NCI-H345 (cell line): ENCODE results near the gene ZNF341.

Experiments
- DNase-seq: peaks from one replicate; lab custom pipeline; 2025; lab: John Stamatoyannopoulos, UW

Gene ZNF341

DNA sequence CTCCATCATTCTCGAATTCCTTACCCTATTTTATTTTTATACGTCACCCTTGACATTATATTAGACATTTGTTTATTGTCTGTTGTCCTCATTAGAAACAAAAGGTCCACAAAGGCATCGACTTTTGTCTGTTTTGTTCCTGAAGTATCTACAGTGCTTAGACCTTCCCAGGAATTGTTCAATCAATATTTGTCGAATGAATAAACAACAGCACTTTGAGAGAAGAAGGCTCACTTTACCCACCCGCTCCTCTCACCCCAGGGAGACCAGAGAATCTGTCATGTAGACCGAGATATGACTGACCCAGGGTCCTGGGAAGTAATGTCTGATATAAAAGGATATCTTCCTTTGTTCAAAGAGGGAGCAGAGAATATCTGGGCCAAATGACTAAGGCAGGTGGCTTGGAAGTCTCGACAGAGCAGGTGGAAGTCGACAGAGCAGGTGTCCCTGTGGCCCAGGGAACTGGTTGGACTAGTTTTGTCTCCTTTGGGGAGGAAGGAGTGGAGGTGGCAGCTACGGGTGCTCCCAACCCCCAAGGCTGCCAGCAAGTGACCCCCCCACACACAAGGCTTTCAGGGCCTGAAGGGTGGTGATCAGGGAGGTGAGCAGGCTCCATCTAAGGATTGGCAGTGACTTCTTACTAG lies 64.6 kb downstream of the ZNF341 start:
- DNase-seq, result peak; percentile 94

DNA sequence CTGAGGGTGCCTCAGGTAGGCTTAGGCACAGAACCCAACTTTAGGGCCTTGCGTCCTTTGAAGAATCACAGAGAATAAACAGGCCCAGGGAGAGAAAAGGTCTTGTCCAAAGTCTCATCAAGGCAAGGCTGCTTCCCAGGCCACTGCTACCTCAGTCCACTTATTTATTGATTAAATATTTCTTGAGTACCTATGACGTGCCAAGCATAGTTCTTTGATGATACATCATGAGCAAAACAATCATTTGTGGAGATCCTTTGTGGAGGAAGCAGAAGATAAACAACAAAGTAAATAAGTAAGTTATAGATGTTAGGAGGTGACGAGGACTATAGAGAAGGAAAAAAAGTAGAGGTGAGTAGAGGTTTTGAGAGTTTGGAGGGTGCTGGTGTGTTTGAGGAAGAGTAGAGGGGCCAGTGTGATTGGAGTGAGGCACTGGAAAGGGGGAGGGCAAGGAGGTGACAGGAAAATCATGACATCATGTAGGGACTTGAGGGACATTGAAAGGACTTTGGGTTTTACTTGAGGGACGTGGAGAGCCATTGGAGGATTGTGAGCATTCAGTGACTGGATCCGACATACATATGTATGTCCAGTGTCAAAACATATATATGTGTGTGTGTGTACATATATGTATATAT lies 65.2 kb downstream of the ZNF341 start:
- DNase-seq, result no peak

DNA sequence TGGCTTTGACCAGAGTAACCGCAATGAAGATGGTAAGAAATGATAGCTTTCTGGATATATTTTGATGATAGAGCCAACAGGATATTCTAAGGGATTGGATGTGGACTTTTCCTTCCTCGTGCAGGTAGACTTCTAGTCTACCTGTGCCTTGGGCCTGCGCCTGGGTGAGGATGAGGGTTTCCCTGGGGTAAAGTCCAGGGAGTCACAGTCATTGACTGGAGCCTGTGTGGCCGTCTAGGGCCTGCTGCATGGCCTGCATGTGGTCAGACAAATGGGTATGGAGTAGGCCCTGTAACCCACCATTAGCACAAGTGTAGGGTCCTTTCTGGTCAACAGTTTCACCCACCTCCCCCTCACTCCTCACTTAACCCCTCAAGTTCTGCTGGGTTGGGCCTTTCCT lies 66.6 kb downstream of the ZNF341 start:
- DNase-seq, result no peak

DNA sequence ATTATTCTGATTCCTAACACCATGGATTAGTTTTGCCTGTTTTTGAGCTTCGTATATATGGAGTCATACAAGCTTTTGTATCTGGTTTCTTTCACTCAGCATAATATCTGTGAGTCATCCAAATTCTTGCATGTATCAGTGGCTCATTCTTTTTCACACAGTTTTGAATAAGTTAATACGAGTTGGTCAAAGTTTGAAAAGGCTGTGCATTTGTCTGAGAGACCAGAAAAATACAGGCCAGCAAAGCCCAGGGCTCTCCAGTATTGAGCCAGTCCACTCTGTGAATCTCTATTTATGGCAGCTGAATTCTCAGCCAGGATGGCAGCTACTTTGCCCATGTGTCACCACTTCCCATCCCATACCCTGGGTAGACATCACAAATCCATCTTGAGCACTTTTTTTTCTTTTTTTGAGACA lies 72.1 kb downstream of the ZNF341 start:
- no peak for DNase-seq

DNA sequence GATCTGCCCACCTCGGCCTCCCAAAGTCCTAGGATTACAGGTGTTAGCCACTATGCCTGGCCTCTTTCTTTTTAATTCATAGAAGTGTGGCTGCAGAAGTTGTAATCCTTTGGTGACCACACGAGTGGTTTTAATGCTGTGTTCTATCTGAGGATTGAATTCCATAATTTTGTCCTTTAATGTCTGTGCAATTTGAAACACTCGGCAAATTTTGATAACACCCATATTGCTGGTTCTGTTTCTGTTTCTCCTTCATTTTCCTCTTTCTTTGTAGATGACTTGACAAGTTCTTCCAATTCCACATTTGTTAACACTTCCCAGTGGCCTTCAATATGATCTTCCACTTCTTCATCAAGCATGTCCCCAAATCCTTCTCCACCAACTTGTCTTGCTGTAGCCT lies 76.6 kb downstream of the ZNF341 start:
- DNase-seq, result no peak

DNA sequence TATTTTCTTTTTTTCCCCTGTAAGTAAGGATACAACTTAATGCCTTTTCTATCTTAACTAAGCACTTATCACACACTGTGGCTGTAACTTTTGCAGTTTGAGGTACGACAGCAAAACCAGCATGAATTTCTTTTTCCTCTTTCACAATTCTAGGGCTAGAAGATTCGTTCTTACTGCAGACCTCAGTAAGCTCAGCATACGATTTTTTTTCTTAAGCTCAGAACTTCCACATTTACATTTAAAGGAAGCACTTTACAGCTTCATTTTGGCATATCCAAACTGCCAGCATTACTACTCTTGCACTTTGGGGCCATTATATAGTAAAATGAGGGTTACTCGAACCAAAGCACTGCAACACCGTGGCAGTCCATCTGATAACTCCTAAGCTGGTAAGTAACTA lies 78.5 kb downstream of the ZNF341 start:
- DNase-seq, result no peak

DNA sequence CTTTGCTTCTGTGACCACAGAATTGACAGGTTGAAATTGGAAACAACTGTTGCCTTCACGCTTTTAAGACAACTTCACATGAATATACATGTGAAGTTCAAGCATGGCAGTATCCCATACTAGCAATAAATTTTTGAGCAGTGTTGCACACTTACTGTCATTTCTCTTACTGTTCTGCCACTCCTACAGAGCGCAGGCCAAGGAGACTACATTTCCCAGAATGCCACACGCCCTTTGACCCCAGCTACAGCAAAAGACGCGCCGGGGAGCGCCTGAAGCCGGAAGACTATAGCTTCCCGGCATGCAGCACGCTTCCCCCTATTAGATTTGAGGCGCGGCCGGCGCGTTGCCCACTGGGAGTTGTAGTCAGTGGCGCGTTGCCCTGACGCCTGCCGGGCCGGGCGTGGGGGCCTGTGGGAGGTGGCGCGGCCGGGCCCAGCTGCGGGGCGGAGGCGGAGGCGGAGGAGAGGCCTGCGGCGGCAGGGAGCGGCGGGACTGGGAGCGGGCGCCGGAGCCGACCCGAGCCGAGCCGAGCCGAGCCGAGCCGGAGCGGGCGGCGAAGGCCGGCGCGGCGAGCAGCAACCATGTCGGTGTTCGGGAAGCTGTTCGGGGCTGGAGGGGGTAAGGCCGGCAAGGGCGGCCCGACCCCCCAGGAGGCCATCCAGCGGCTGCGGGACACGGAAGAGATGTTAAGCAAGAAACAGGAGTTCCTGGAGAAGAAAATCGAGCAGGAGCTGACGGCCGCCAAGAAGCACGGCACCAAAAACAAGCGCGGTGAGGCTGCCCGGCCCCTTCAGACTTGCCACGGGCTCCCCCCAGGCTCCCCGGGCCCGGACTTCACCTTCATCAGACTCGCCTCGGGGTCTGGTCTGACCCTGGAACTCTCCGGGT lies 79.3 kb downstream of the ZNF341 start, which contains the start of gene CHMP4B:
Gene CHMP4B (plus strand): TSS at position 464 of the 891 bp plus-strand sequence. CDS start 121 bp downstream, at position 585.
- DNase-seq, result peak; percentile 99

DNA sequence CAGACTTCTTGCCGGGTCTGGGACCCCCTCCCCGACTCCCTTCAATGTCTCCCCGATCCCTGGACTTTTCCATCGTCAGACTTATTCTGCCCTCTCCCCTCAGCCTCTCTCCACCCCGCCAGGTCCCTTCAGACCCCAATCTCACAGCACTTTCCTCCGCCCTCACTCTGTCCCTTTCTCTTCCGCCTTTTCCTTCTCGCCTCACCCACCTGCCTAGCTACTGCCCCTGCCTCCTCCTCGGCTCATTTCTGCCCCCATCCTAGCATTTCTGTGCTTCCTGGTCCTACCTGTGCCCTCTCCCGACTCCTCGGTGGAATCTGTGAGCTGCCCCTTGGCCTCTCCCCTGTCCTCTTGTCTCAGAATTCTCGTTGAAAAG lies 80.0 kb downstream of the ZNF341 start:
- peak; percentile 18 for DNase-seq

DNA sequence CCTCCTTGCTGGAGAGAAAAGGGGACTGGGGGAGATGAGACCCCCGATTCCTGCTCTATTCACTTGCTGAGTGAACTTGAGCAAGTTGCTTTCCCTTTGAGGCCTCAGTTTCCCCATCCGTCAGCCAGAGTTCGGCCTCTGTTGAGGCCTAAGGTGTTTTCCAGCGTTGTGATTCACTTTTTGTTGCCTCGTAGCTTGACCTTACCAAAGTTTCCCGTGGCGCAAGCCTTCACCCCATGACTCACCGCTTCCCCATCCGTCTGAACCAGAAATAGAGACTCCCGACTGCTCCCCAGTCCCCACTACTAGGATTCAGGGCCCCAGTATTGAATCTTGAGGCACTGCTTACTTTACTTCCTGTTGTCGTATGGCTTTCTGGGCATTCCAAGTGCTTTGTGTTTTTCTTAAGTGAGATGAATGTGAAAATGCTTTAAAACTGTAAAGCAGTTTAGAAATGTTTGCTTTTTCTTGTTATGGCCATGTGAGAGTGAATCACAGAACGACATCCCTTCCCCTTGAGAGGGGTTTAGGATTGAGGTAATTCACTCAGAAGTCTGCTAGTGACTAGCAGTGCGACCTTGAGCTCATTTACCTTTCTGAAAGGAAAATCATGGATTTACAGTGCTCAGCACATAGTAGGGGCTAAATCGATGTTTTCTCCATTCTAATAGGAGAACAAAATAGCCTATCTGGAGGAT lies 80.5 kb downstream of the ZNF341 start:
- DNase-seq, result no peak

DNA sequence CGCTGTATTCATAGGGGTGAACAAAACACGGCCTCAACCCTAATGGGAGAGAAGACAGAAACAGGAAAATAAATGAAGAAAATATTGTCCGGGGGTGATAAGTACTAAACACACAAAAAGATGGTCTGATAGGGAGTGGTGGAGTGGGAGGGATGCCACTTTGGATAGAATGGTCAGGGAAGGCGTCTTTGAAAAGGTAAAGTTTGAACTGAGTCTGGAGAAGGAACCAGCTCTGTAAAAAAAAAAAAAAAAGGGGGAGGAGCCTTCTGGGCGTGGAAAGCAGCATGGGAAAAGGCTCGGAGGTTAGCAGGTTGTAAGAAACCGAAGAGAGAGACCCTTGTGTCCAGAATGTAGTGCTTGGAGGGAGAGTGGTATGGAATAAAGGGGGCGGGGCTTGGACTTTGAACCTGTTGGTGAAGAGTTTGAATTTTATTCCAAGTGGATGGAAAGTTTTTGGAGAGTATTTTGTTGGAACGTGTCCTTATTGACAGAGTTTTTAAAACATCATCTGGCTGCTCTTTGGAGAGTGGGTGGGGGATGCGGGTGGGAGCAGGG lies 81.2 kb downstream of the ZNF341 start:
- no peak for DNase-seq

DNA sequence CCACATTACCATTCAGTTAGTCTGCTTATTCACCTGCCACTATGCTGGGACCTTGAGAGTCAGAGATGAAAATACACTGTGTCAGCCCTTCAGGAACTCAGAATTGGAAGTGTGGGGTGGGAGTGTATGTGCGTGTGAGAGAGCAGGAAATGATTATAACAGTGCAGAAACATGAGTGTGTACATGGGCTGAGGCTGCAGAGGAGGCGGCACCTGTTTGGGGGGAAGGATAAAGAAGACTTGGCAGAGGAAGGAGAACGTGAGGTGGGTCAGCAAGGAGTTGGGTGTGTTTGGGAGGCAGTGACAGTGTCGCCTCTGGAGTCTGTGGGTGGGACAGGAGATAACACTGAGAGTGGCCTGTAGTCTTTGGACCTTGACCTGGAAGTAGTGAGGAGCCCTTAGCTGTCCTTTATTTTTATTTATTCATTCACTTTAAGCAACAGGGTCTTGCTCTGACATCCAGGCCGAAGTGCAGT lies 82.5 kb downstream of the ZNF341 start:
- DNase-seq, result no peak

DNA sequence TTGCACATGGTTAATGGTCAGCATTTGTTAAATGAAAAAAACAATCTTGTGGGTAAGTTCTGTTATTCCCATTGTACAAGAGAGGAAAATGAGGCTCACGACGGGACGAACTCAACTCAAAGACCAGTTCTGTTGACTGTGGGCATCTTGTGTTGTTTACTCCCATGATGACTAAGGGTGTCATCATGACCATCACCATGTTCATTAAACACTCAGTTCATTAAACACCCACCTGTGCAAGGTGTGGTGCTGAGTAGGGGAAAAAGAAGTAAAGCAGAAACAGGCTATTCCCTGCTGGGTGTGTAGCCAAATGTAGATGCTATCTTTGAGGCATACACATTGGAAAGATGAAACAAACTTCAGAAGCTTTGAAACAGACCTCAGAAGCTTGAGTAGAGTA lies 83.9 kb downstream of the ZNF341 start:
- no peak for DNase-seq

DNA sequence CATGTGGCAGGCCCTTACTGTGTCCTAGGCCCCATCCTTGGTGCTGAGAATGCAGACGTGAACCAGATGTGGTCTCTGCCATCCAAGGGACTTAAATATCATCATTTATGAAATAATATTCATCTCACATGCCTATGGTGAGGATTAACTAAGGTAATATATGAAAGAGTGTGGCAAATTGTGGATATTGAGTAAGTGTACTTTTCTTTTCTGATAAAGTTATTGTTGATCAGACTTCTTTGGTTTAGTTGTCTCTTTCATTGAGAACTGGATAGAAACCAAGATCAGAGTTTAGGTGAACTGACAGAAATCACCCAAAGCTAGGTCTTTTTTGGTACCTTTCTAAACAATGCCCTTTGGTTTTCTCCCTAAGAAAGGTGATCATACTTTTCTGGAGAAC lies 84.4 kb downstream of the ZNF341 start:
- DNase-seq, result no peak

DNA sequence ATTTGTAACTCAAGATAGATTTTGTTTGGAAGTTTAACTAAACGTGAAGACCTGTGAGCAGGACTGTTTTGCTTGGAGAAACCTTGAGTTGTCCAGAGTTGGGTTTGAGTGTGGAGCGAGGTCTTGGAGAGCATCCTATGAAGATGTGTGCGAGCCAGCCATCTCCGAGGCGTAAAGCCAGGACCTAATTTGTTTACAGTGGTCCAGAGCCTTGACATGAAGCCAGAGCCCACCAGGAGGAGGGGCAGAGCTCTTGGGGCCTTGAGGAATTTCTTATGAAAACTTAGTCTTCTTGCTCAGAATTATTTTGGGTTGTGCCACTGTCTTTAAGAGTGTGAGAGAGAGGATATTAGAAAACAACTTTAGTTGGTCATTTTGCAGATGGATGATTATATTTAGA lies 85.6 kb downstream of the ZNF341 start:
- DNase-seq, result no peak

DNA sequence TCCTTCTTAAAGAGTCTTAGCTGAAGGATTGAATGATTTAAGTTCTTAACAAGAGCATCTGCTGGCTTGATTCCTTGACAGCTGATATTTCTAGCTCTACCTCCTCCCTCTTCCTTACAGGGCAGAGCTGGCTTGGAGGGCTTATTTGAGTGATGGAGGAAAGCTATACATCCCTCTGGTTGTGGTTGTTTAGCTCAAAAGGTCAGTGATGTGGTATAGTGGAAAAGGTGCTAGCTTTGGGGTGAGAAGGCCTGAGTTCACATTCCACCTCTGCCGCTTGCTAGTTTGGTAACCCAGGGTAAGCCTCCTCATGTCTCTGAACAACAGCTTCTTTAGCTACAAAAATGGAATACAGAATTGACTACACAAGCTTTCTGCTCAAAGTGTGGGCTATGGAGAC lies 87.7 kb downstream of the ZNF341 start:
- no peak for DNase-seq

DNA sequence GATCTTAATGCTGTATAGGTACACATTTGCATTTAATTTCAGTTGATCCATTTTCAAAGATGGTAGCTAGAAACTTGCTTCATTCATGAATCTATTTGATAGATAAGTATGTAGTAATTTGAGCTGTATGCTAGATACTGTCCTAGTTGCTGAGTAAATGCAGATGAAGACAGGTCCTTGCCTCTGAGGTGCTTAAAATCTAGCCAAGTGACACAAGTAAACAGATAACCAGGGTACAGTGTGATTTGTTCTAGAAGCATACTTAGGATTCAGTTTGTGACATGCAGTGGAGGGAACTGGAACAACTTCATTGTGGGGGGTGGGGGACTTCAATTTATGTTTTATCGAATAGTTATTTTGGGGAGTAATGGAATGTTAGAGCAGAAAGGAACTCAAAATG lies 88.6 kb downstream of the ZNF341 start:
- no peak for DNase-seq

DNA sequence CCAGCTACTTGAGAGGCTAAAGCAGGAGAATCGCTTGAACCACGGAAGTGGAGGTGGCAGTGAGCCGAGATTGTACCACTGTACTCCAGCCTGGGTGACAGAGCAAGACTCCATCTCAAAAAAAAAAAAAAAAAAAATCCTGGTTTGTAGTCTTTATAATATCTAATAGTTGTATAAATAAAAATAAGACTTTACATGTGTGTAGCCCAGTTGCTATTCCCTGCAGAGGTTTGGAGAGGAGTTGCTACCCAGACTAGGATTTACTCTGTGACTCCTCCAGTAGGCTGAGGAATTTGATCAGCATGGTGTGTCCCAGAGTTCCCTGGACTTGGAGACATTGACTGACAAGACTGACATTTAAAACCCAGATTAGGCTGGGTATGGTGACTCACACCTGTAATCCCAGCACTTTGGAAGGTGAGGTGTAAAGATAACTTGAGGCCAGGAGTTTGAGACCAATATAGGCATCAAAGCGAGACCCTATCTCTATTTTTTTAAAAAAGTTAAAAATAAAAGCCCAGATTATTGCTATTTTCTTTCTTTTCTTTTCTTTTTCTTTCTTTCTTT lies 89.6 kb downstream of the ZNF341 start:
- no peak for DNase-seq

DNA sequence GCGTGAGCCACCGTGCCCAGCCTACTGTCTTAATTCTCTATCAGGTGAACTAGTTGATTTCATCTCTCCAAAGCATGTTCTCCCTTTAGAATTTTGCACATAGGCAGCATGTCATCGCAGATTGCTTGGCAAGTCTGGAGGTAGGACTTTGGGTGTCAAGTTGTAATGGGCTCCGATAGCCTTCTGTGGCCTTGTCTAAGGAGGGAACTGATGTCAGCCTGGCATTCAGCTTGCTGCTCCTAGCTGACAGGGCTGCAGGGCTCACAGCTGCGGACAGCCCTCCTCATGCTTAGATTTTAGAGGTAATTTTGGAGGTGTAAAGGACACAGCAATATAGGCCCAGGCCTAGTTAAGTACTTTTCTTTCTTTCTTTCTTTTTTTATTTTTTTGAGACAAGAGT lies 90.6 kb downstream of the ZNF341 start:
- no peak for DNase-seq

DNA sequence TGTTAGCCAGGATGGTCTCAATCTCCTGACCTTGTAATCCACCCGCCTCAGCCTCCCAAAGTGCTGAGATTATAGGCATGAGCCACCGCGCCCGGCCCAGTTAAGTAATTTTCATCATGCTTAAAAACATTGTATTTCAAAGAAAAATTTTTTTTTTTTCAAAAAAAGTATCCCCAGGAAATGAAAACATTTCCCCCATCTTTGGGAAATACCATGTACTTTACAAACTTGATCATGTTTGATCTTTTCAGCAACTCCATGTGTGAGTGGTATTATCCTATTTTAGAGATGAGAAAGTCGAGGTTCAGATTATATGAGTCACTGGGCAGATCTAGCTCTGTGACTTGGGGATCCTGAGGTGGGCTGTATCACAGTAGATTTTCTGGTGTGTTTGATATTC lies 91.2 kb downstream of the ZNF341 start:
- no peak for DNase-seq

DNA sequence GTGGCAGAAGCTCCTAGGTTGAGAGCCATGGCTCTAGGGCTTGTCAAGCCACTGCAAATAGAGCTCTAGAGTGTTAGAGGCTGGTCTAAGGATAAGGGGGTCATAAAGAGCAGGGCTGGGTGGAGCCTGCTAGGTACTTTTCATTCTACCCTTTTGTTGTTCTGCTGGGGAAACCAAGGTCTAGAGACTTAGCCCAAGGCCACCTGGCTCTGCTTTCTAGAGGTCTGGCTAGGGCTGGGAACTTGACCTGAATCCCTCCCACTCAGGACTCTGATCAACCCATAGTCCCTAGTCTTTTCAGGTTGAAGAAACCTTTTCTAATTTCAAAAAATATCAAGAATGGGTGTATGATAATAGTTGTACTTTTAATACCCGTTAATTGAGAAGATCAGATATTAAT lies 93.1 kb downstream of the ZNF341 start:
- no peak for DNase-seq
